ENCODE data around the gene HOXD10. TPM values are rescaled to one million over a fixed set of nuclear protein-coding genes. Genes with fewer than 3 reads are reported as not detected.

Gene HOXD10
- polyA plus RNA-seq, 1 experiment: not detected

- ChIA-PET CTCF (interaction anchor here (1.9 to 3.2 kb wide), 2 partner anchors 400 to 839 kb away, joined by 5 to 65 read pairs; no protein-coding TSS in a partner anchor), POLR2A (no interaction called here)
These were observed 26.7 kb upstream of the HOXD10 start for GRCh38 chr2:176089843-176090395.

GRCh38 chr2:176090862-176091261 lies 25.7 kb upstream of the HOXD10 start:
- CTCF ChIA-PET: interaction anchor here (0.9 kb wide), 1 partner anchor 401 kb away, joined by 7 read pairs; no protein-coding TSS in a partner anchor
- TF ChIP-seq CTCF (IDR thresholded peaks at IDR 0.05; ENCODE audit: low read depth, low read length): no peak
- peaks cover 77% of the 10 kb centered on the region for H3K27me3 ChIP-seq (ENCODE audit: control insufficient read depth, insufficient read depth, low read length)
- H3K27ac ChIP-seq (ENCODE audit: low read depth, low read length): no peak overlapping the region
- H3K9me3 ChIP-seq (ENCODE audit: control insufficient read depth, insufficient read depth, low read length): peaks cover 11% of the 10 kb centered on the region; the same call in 1 of the 2 replicates
- POLR2A ChIA-PET: no interaction called here
- DNase-seq (ENCODE audit: low read depth, low spot score): no peak
- no peak overlapping the region for H3K4me3 ChIP-seq (ENCODE audit: low read depth, low read length)

More at GRCh38 chr2:176089843-176090395, 26.7 kb upstream of the HOXD10 start:
- Histone ChIP-seq H3K27ac (ENCODE audit: low read depth, low read length) (no peak overlapping the region), H3K4me3 (ENCODE audit: low read depth, low read length) (no peak overlapping the region), H3K9me3 (ENCODE audit: control insufficient read depth, insufficient read depth, low read length) (peaks cover 11% of the 10 kb centered on the region; the same call in 1 of the 2 replicates), H3K27me3 (ENCODE audit: control insufficient read depth, insufficient read depth, low read length) (peaks cover 77% of the 10 kb centered on the region)
- no peak for TF ChIP-seq CTCF (IDR thresholded peaks at IDR 0.05; ENCODE audit: low read depth, low read length)
- DNase-seq (ENCODE audit: low read depth, low spot score): no peak

- Histone ChIP-seq H3K27ac (ENCODE audit: low read depth, low read length) (no peak overlapping the region), H3K9me3 (ENCODE audit: control insufficient read depth, insufficient read depth, low read length) (peaks cover 11% of the 10 kb centered on the region; the same call in 1 of the 2 replicates), H3K4me3 (ENCODE audit: low read depth, low read length) (no peak overlapping the region), H3K27me3 (ENCODE audit: control insufficient read depth, insufficient read depth, low read length) (peaks cover 77% of the 10 kb centered on the region)
- POLR2A ChIA-PET: no interaction called here
- no peak for DNase-seq (ENCODE audit: low read depth, low spot score)
- CTCF ChIA-PET: interaction anchor here (0.9 to 1.0 kb wide), 2 partner anchors 402 kb away, joined by 3 to 7 read pairs; no protein-coding TSS in a partner anchor
- TF ChIP-seq CTCF (IDR thresholded peaks at IDR 0.05; ENCODE audit: low read depth, low read length): no peak
These were observed 25.0 kb upstream of the HOXD10 start for GRCh38 chr2:176091329-176092258.

GRCh38 chr2:176092270-176093144 lies 24.1 kb upstream of the HOXD10 start, which contains the start of gene HOXD13:
Gene HOXD13, plus strand, starts transcription at chr2:176092721. Its CDS starts 170 bp downstream, at chr2:176092891.
- Histone ChIP-seq H3K27ac (ENCODE audit: low read depth, low read length) (no peak within 1 kb of the TSS), H3K27me3 (ENCODE audit: control insufficient read depth, insufficient read depth, low read length) (peaks cover 78% of the 10 kb centered on the region), H3K9me3 (ENCODE audit: control insufficient read depth, insufficient read depth, low read length) (peaks cover 13% of the 10 kb centered on the region; the same call in 1 of the 2 replicates), H3K4me3 (ENCODE audit: low read depth, low read length) (no peak within 1 kb of the TSS)
- CTCF ChIA-PET: interaction anchor here (1.0 kb wide), 1 partner anchor 403 kb away, joined by 3 read pairs; no protein-coding TSS in a partner anchor
- no peak for DNase-seq (ENCODE audit: low read depth, low spot score)
- POLR2A ChIA-PET: no interaction called here
- no peak for TF ChIP-seq CTCF (IDR thresholded peaks at IDR 0.05; ENCODE audit: low read depth, low read length)
